Measurements from ENCODE around the gene MIGA2.
"Not testable (repeated sequence)": the region's sequence is repeated elsewhere in the genome, so short reads cannot be mapped to it uniquely, and the experiment has no call there.

Gene MIGA2

GRCh38 chr9:128999581-129000206 lies 36.7 kb upstream of the MIGA2 start:
- in situ Hi-C loops (cut with HindIII; ENCODE audit: low sequenced_read_pairs), result no loop called here
- H3K4me3 ChIP-seq (ENCODE audit: low read depth, low read length), result no peak overlapping the region
- DNase-seq (ENCODE audit: low read depth), result no peak
- no peak for TF ChIP-seq CTCF (IDR thresholded peaks at IDR 0.05; ENCODE audit: low read depth, low read length, missing control alignments)

GRCh38 chr9:129001504-129002325 lies 34.7 kb upstream of the MIGA2 start:
- DNase-seq (ENCODE audit: low read depth), result no peak
- TF ChIP-seq CTCF (IDR thresholded peaks at IDR 0.05; ENCODE audit: low read depth, low read length, missing control alignments), result no peak
- in situ Hi-C loops (cut with HindIII; ENCODE audit: low sequenced_read_pairs), result no loop called here
- no peak overlapping the region for H3K4me3 ChIP-seq (ENCODE audit: low read depth, low read length)

GRCh38 chr9:129002992-129003391 lies 33.4 kb upstream of the MIGA2 start:
- no peak for TF ChIP-seq CTCF (IDR thresholded peaks at IDR 0.05; ENCODE audit: low read depth, low read length, missing control alignments)
- no peak for DNase-seq (ENCODE audit: low read depth)
- in situ Hi-C loops (cut with HindIII; ENCODE audit: low sequenced_read_pairs), result no loop called here
- H3K4me3 ChIP-seq (ENCODE audit: low read depth, low read length), result no peak overlapping the region

- in situ Hi-C loops (cut with HindIII; ENCODE audit: low sequenced_read_pairs); DNase-seq (ENCODE audit: low read depth); H3K4me3 ChIP-seq (ENCODE audit: low read depth, low read length): not testable (repeated sequence)
Observed at GRCh38 chr9:129004173-129004572, 32.3 kb upstream of the MIGA2 start.

- TF ChIP-seq CTCF (IDR thresholded peaks at IDR 0.05; ENCODE audit: low read depth, low read length, missing control alignments), result no peak
- H3K4me3 ChIP-seq (ENCODE audit: low read depth, low read length), result no peak overlapping the region
- in situ Hi-C loops (cut with HindIII; ENCODE audit: low sequenced_read_pairs), result no loop called here
- DNase-seq (ENCODE audit: low read depth), result no peak
Observed at GRCh38 chr9:129005336-129005997, 31.0 kb upstream of the MIGA2 start.

GRCh38 chr9:129006328-129007034 lies 29.9 kb upstream of the MIGA2 start:
- in situ Hi-C loops (cut with HindIII; ENCODE audit: low sequenced_read_pairs), result no loop called here
- peak; percentile 47 for DNase-seq (ENCODE audit: low read depth)
- peak; percentile 97 for TF ChIP-seq CTCF (IDR thresholded peaks at IDR 0.05; ENCODE audit: low read depth, low read length, missing control alignments)
- H3K4me3 ChIP-seq (ENCODE audit: low read depth, low read length), result no peak overlapping the region

Data from astrocyte of the cerebellum (primary cell).